A549 (cell line): ENCODE data around the gene ANKRD1. TPM values are rescaled to one million over a fixed set of nuclear protein-coding genes. Genes with fewer than 3 reads are reported as not detected.
"Not testable (repeated sequence)": the region's sequence is repeated elsewhere in the genome, so short reads cannot be mapped to it uniquely, and the experiment has no call there.

Experiments used
- ATAC-seq, 2 experiments: fragments of 200-7000 bp in 1 of 2; fragments of >200 bp in 1 of 2; cut with Nextera tagmentation in 1 of 2; cut with Tn5 transposase in 1 of 2; 3 replicates each; pipeline versions ENCODE4 v1.8.0 to v1.9.1; 2018 to 2020; ENCODE audit warnings: mild to moderate bottlenecking in 1 of 2, moderate library complexity in 1 of 2
- CTCF ChIA-PET: fragments of 300-600 bp; sonication (Branson Sonifier 250); formaldehyde crosslinking; extraction: SDS; loops from one replicate; lab custom pipeline; 2021; ENCODE audit warnings: antibody characterized with exemption, inconsistent platforms; lab: Yijun Ruan, JAX
- POLR2A ChIA-PET: fragments of 350-600 bp; formaldehyde crosslinking; extraction: SDS; loops from one replicate; lab custom pipeline; 2021; ENCODE audit warnings: antibody characterized with exemption, inconsistent platforms; lab: Yijun Ruan, JAX
- DNase-seq, 2 experiments: peaks; one replicate each; pipeline versions ENCODE4 v3.0.0 to v3.0.0-alpha.2; 2011 to 2016; ENCODE audit warnings: low read depth in 1 of 2, low spot score in 1 of 2
- FAIRE-seq: peaks from 2 replicates; lab custom pipeline; 2011; peaks lifted over from hg19 to GRCh38; lab: Jason Lieb, UNC
- H3K27ac ChIP-seq, 2 experiments: fragments of >200 bp; sonication (Bioruptor Twin); formaldehyde crosslinking; 3 replicates each; pipeline ENCODE4 v1.5.1; 2016 to 2017
- H3K4me1 ChIP-seq: fragments of >200 bp; sonication (Bioruptor Twin); formaldehyde crosslinking; 3 replicates; pipeline ENCODE4 v1.6.1; 2016
- H3K4me2 ChIP-seq: fragments of >200 bp; sonication (Bioruptor Twin); formaldehyde crosslinking; 3 replicates; pipeline ENCODE4 v1.6.1; 2016
- H3K4me3 ChIP-seq: fragments of >200 bp; sonication (Bioruptor Twin); formaldehyde crosslinking; 3 replicates; pipeline ENCODE4 v1.5.1; 2016
- H3K9me3 ChIP-seq: fragments of >200 bp; sonication (Bioruptor Twin); formaldehyde crosslinking; 3 replicates; pipeline ENCODE4 v1.6.1; 2016
- BHLHE40 ChIP-seq: IDR thresholded peaks from 2 replicates; pipeline ENCODE4 v1.6.1; 2012; ENCODE audit warnings: low read depth, low read length, inconsistent platforms
- CEBPB ChIP-seq, 2 experiments: fragments of >200 bp in 1 of 2; sonication (Bioruptor Twin) in 1 of 2; formaldehyde crosslinking in 1 of 2; IDR thresholded peaks; 2 replicates each; pipeline ENCODE4 v1.6.1; 2012 to 2016
- CHD2 ChIP-seq: fragments of 150-350 bp; IDR thresholded peaks from 2 replicates; pipeline ENCODE4 v1.6.1; 2014; ENCODE audit warnings: low read length; ENCODE audit not compliant: partially characterized antibody
- CHD4 ChIP-seq: fragments of 200-600 bp; sonication (generic); IDR thresholded peaks from 2 replicates; pipeline ENCODE4 v1.6.1; 2016; ENCODE audit warnings: antibody characterized with exemption, mild to moderate bottlenecking, borderline replicate concordance
- EP300 ChIP-seq, 2 experiments: fragments of >200 bp; sonication (Bioruptor Twin); formaldehyde crosslinking; IDR thresholded peaks; 2 replicates in 1 of 2; 3 replicates in 1 of 2; pipeline ENCODE4 v1.6.1; 2016 to 2017
- ESRRA ChIP-seq: fragments of 150-350 bp; IDR thresholded peaks from 2 replicates; pipeline ENCODE4 v1.6.1; 2014; ENCODE audit warnings: mild to moderate bottlenecking, low read length, borderline replicate concordance
- FOSB ChIP-seq: fragments of 250-450 bp; sonication (Bioruptor Pico); IDR thresholded peaks from 2 replicates; pipeline ENCODE4 v1.5.0; 2020; ENCODE audit warnings: mild to moderate bottlenecking, moderate library complexity
- FOSL2 ChIP-seq, 2 experiments: fragments of 450-650 bp in 1 of 2; fragments of >200 bp in 1 of 2; sonication (Bioruptor Twin) in 1 of 2; formaldehyde crosslinking; IDR thresholded peaks; 2 replicates each; pipeline versions ENCODE4 v1.5.0 to v1.6.1; 2016 to 2020; ENCODE audit warnings: mild to moderate bottlenecking in 1 of 2, moderate library complexity in 1 of 2
- HDAC2 ChIP-seq: fragments of 200-600 bp; sonication (generic); IDR thresholded peaks from 2 replicates; pipeline ENCODE4 v1.6.1; 2016
- HES2 ChIP-seq: fragments of >200 bp; sonication (Bioruptor Twin); formaldehyde crosslinking; IDR thresholded peaks from 2 replicates; pipeline ENCODE4 v1.6.1; 2016
- HOXA7 ChIP-seq: fragments of 250-450 bp; sonication (Bioruptor Pico); IDR thresholded peaks from 2 replicates; pipeline ENCODE4 v1.5.0; 2020; ENCODE audit warnings: mild to moderate bottlenecking, moderate library complexity
- HOXB13 ChIP-seq: fragments of 250-450 bp; sonication (Bioruptor Pico); IDR thresholded peaks from 2 replicates; pipeline ENCODE4 v1.5.0; 2020; ENCODE audit warnings: low read depth, mild to moderate bottlenecking, moderate library complexity
- JUNB ChIP-seq: fragments of >200 bp; sonication (Bioruptor Twin); formaldehyde crosslinking; IDR thresholded peaks from 2 replicates; pipeline ENCODE4 v1.6.1; 2016
- MAFK ChIP-seq: fragments of 450-650 bp; IDR thresholded peaks from 2 replicates; pipeline ENCODE4 v1.6.1; 2014; ENCODE audit not compliant: partially characterized antibody
- NPAS2 ChIP-seq: fragments of 250-450 bp; sonication (Bioruptor Pico); IDR thresholded peaks from 2 replicates; pipeline ENCODE4 v1.8.0; 2022; ENCODE audit warnings: mild to moderate bottlenecking, moderate library complexity, borderline replicate concordance
- NR3C1 ChIP-seq: fragments of >200 bp; sonication (Bioruptor Twin); formaldehyde crosslinking; IDR thresholded peaks from 3 replicates; pipeline ENCODE4 v1.6.1; 2017
- PHF8 ChIP-seq: fragments of 200-600 bp; sonication (generic); IDR thresholded peaks from 2 replicates; pipeline ENCODE4 v1.6.1; 2016; ENCODE audit warnings: low read depth, mild to moderate bottlenecking, antibody characterized with exemption, moderate library complexity, borderline replicate concordance
- RAD21 ChIP-seq, 2 experiments: fragments of >200 bp in 1 of 2; sonication (Bioruptor Twin) in 1 of 2; formaldehyde crosslinking in 1 of 2; IDR thresholded peaks in 1 of 2; conservative IDR thresholded peaks in 1 of 2; 2 replicates in 1 of 2; 3 replicates in 1 of 2; pipeline ENCODE4 v1.6.1; 2012 to 2018; ENCODE audit warnings: inconsistent platforms in 1 of 2
- REST ChIP-seq: fragments of 200-600 bp; sonication (generic); IDR thresholded peaks from 2 replicates; pipeline ENCODE4 v1.6.1; 2016; ENCODE audit warnings: antibody characterized with exemption, mild to moderate bottlenecking, moderate library complexity
- SMC3 ChIP-seq: fragments of >200 bp; sonication (Bioruptor Twin); formaldehyde crosslinking; IDR thresholded peaks from 3 replicates; pipeline ENCODE4 v1.6.1; 2018; ENCODE audit warnings: inconsistent platforms
- SREBF2 ChIP-seq: fragments of 450-650 bp; IDR thresholded peaks from 2 replicates; pipeline ENCODE4 v1.6.1; 2014; ENCODE audit warnings: mild to moderate bottlenecking, moderate library complexity
- TP53 ChIP-seq: fragments of 250-450 bp; sonication (Bioruptor Pico); IDR thresholded peaks from 2 replicates; pipeline ENCODE4 v1.5.0; 2021; ENCODE audit warnings: mild to moderate bottlenecking, moderate library complexity
- USF2 ChIP-seq: fragments of 450-650 bp; IDR thresholded peaks from 2 replicates; pipeline ENCODE4 v1.6.1; 2014; ENCODE audit warnings: antibody characterized with exemption
- ZFP36 ChIP-seq: fragments of 450-650 bp; IDR thresholded peaks from 2 replicates; pipeline ENCODE4 v1.6.1; 2014; ENCODE audit warnings: borderline replicate concordance; ENCODE audit not compliant: partially characterized antibody
- ZNF302 ChIP-seq: fragments of 250-450 bp; sonication (Bioruptor Pico); IDR thresholded peaks from 2 replicates; pipeline ENCODE4 v1.9.0; 2021; ENCODE audit warnings: inconsistent platforms, mild to moderate bottlenecking, moderate library complexity
- ZSCAN20 ChIP-seq: fragments of 250-450 bp; sonication (Bioruptor Pico); IDR thresholded peaks from 2 replicates; pipeline ENCODE4 v1.8.0; 2022; ENCODE audit warnings: mild to moderate bottlenecking, moderate library complexity
- WGBS: methylation state at CpG from one replicate; pipeline ENCODE4 v1.1.6; 2017; ENCODE audit errors: missing lambda C conversion rate; 5-methylcytosine and 5-hydroxymethylcytosine counted together
- polyA plus RNA-seq, 4 experiments: library from polyadenylated mRNA; depleted of rRNA in 3 of 4; stranded (reverse); fragments of >200 nt; fragmentation: RNase III in 1 of 4; extraction: RNeasy Plus Mini Kit Qiagen cat#74134 plus additional on column Dnase treatment in 1 of 4; gene quantifications; 2 replicates in 3 of 4; 3 replicates in 1 of 4; pipeline ENCODE4 v1.2.3, GENCODE V29; 2011 to 2017

ANKRD1 gene
- polyA plus RNA-seq, 2 of the 4 experiments (the other 2 are of a cell fraction) = 10.7 to 17.1 TPM

- Histone ChIP-seq H3K4me2 (no peak overlapping the region), H3K9me3 (no peaks in the 10 kb centered on the region), H3K27ac (no peak overlapping the region), H3K4me3 (no peak overlapping the region), H3K4me1 (no peaks in the 10 kb centered on the region)
- ChIA-PET POLR2A (no interaction called here), CTCF (interaction anchor here (0.9 kb wide), 1 partner anchor 345 kb away, joined by 3 read pairs; no protein-coding TSS in a partner anchor)
- TF ChIP-seq HES2 (no peak), ZNF302 (CRISPR knock-in tag) (no peak), NR3C1 (no peak), RAD21 (conservative IDR thresholded peaks at IDR 0.05 in 1 of 2, IDR thresholded peaks at IDR 0.05 in 1 of 2) (no peak), NPAS2 (CRISPR knock-in tag) (no peak), HOXB13 (CRISPR knock-in tag) (no peak), PHF8 (no peak), HOXA7 (CRISPR knock-in tag) (no peak)
- no peak for ATAC-seq
- DNase-seq = no peak
- FAIRE-seq = no peak
- 65% methylated on average over 1 of the region's 1 CpG for WGBS
Measured at GRCh38 chr10:90906596-90906995, 14.3 kb downstream of the ANKRD1 start.

- Histone ChIP-seq H3K4me3 (no peak overlapping the region), H3K4me2 (no peak overlapping the region), H3K27ac (no peak overlapping the region), H3K9me3 (no peaks in the 10 kb centered on the region), H3K4me1 (no peaks in the 10 kb centered on the region)
- ChIA-PET CTCF (interaction anchor here (0.9 kb wide), 1 partner anchor 346 kb away, joined by 3 read pairs; no protein-coding TSS in a partner anchor), POLR2A (no interaction called here)
- FAIRE-seq (no peak), DNase-seq (no peak), ATAC-seq (no peak)
- TF ChIP-seq USF2 (no peak), REST (no peak), CEBPB (IDR thresholded peaks at IDR 0.05) (no peak), HDAC2 (no peak), EP300 (IDR thresholded peaks at IDR 0.05) (no peak), BHLHE40 (no peak), HOXA7 (CRISPR knock-in tag) (no peak), TP53 (CRISPR knock-in tag) (no peak)
- WGBS = 92% methylated on average over 1 of the region's 1 CpG
Measured at GRCh38 chr10:90905925-90906324, 15.0 kb downstream of the ANKRD1 start.

- POLR2A ChIA-PET, H3K4me3 ChIP-seq, H3K9me3 ChIP-seq, FAIRE-seq, DNase-seq, H3K27ac ChIP-seq, H3K4me1 ChIP-seq, H3K4me2 ChIP-seq, ATAC-seq: not testable (repeated sequence)
- CTCF ChIA-PET = interaction anchor here (2.0 kb wide), 1 partner anchor 14 kb away, joined by 9 read pairs; no protein-coding TSS in a partner anchor
- 83% methylated on average over 2 of the region's 2 CpGs for WGBS
Measured at GRCh38 chr10:90896916-90897315, 24.0 kb downstream of the ANKRD1 start.

- FAIRE-seq (no peak), ATAC-seq (no peak), DNase-seq (no peak)
- no peak overlapping the region for H3K27ac ChIP-seq
- no peaks in the 10 kb centered on the region for H3K9me3 ChIP-seq
- no peaks in the 10 kb centered on the region for H3K4me1 ChIP-seq
- POLR2A ChIA-PET = no interaction called here
- no peak overlapping the region for H3K4me2 ChIP-seq
- CTCF ChIA-PET = interaction anchor here (1.0 to 2.2 kb wide), 4 partner anchors 9 to 359 kb away, joined by 3 to 5 read pairs (median 4); no protein-coding TSS in a partner anchor
- no peak overlapping the region for H3K4me3 ChIP-seq
- WGBS = 93% methylated on average over 3 of the region's 3 CpGs
- TF ChIP-seq JUNB (no peak), SMC3 (no peak), ESRRA (no peak), CHD4 (no peak), FOSB (CRISPR knock-in tag) (no peak), SREBF2 (no peak), ZSCAN20 (CRISPR knock-in tag) (no peak), FOSL2 (IDR thresholded peaks at IDR 0.05) (no peak), FOSL2 (CRISPR knock-in tag; IDR thresholded peaks at IDR 0.05) (no peak), USF2 (no peak), MAFK (no peak), ZFP36 (no peak), CHD2 (no peak)
Measured at GRCh38 chr10:90893190-90893589, 27.7 kb downstream of the ANKRD1 start.
